HG03354 (cell line): ENCODE measurements around the gene UGCG.
A peak's percentile ranks its signal among the peaks of the same experiment; 100 is the strongest.

ENCODE experiments used
- ATAC-seq: cut with Tn5 transposase; IDR thresholded peaks from one replicate; pipeline ENCODE4 v1.9.1; 2021; ENCODE audit warnings: mild to moderate bottlenecking; ENCODE audit not compliant: unreplicated experiment, poor library complexity, severe bottlenecking

UGCG gene

GRCh38 chr9:111915425-111915758 lies 18.8 kb downstream of the UGCG start:
- ATAC-seq, result no peak

GRCh38 chr9:111916234-111916645 lies 19.6 kb downstream of the UGCG start:
- ATAC-seq, result peak; percentile 71

- peak; percentile 36 for ATAC-seq
Observed at GRCh38 chr9:111917201-111917600, 20.6 kb downstream of the UGCG start.

DNA sequence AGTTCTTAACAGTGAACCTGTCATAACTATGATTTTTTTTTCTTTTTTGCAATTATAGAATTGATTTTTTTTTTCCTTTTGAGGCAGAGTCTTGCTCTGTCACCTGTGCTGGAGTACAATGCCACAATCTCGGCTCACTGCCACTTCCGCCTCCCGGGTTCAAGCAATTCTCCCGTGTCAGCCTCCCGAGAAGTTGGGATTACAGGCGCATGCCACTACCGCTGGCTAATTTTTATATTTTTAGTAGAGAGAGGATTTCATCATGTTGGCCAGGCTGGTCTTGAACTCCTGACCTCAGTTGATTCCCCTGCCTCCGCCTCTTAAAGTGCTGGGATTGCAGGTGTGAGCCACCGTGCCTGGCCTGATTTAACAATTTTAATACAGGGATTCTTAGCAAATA lies 21.4 kb downstream of the UGCG start:
- ATAC-seq, result no peak

DNA sequence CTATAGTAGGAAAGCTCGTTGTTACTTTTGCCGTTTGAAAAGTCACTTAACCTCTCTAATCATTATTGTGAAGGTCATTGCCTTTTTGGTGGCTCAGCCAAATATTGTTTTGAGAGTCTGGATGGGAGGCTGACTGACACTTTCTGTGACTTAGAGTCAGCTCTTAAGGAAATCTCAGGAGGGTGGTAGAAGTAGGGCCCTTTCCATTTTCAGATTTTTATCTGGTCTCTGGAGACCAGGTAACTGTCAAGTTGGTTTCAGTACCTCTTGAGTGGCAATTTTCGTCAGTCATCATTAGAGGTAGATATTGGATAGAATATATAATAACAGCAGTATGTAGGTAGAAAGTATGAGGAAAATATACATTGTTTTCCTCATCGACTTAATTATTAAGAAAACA lies 23.3 kb downstream of the UGCG start:
- no peak for ATAC-seq

DNA sequence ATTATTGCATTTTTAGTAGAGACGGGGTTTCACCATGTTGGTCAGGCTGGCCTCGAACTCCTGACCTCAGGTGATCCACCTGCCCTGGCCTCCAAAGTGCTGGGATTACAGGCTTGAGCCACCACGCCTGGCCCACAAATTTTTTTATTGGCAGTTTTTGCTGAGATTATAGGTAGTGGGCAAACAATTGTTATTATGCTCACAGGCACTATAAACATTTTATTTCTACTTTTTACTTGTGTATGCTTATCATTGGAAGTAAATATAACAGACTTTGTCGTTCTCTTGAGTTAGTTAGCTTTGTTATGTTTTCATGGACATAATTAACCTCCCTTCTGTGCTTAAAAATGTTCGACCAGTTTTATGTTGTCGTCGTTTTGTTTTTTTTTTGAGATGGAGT lies 23.9 kb downstream of the UGCG start:
- no peak for ATAC-seq

DNA sequence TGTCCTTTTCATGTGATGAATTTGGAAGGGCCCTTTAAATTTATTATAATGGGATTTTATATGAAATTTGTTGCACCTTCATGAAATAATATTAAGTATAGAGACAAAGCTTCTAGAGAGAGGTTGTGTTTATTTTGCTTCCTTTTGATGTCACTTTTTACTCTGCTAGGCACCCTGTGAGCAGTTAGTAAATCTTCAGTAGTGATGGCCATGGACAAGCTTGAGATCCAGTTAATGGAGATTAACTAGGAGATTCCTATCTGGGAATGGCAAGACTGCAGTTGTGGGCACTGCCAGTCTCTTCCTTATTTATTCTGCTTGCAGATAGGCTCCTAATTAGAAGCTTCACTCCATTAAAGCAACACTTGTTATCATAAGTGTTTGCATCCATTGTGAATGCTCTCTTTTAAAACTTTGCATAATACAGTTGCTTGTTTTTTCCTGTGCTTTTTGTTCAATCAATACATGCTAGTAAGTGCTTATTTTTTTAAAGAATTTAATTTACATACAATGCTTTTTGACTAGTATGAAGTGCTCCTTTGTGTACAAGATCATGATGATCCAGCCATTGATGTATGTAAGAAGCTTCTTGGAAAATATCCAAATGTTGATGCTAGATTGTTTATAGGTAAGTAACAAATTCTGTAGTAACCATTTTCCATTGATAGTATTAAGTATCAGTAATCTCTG lies 25.9 kb downstream of the UGCG start:
- no peak for ATAC-seq

- no peak for ATAC-seq
Observed at GRCh38 chr9:111924281-111924680, 27.7 kb downstream of the UGCG start.

GRCh38 chr9:111925017-111925770 lies 28.6 kb downstream of the UGCG start:
- ATAC-seq, result no peak

GRCh38 chr9:111925784-111926183 lies 29.2 kb downstream of the UGCG start:
- ATAC-seq, result no peak

GRCh38 chr9:111926421-111926875 lies 29.8 kb downstream of the UGCG start:
- peak; percentile 99 for ATAC-seq

DNA sequence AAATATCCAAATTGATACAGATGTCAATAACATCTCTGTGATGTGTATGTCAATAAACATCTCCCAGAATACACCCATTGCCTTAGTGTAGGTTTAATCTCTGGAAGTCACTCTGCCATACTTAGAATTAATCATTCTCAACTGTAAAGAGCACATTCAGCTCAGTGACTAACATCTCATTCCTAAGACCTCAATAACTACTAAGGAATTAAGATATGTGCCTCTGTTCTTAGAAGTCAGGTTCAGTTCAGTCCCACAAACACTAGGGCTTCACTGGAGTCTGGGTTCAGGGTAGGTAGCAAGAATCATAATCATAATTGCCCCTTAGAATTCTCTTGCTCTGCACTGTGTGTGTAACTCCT lies 31.7 kb downstream of the UGCG start:
- no peak for ATAC-seq

- ATAC-seq, result no peak
Observed at GRCh38 chr9:111934747-111935146, 38.1 kb downstream of the UGCG start.

- ATAC-seq, result no peak
Observed at GRCh38 chr9:111936391-111936790, 39.8 kb downstream of the UGCG start.

DNA sequence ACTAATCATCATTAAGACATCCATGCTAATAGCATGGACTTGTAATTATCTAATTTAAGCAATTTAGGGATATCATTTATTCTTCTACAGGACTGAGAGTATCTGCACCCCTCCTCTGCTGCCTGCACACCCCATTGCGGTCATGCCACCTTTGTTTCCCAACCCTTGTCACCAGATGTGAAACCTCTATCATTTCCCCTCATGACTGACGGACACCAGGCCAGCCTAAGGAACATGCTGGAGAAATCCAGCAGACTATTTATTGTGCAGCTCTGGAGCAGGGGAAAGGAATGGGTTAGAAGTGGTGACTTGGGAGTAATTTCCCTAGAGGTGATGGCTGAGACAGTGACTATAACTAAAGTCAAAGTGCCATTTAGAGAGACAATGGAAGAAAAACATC lies 40.7 kb downstream of the UGCG start:
- no peak for ATAC-seq

DNA sequence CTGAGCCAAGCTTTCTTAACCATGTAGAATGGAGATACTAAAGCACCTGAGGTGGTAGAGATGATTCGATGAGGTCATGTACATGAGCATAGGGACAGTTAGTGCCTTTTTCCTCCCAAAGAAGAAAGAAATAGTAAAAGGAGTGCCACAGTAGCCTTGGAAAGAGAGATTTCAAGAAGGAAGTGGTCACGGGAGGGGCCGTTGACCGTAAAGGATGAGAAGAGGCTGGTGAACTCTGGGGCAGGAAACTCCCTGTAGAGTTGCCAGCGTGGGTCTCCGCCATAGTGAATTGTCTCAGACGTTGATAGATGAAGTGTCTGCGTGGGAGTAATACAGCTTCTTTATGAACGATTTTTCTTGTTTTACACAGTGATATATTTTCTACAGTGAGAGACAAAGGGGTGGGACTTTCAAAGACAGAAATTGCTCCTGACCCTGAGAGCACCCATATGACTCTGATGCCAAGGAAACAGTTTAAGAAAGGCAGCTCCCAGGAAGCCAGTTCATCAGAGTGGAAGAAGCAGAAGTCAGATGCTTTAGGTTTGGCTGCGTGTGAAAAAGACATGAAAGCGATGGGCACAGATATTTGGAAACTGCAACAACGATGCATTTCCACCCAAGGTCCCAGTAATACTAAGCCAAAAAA lies 41.3 kb downstream of the UGCG start:
- ATAC-seq, result peak; percentile 65

- no peak for ATAC-seq
Observed at GRCh38 chr9:111938427-111938800, 41.8 kb downstream of the UGCG start.

GRCh38 chr9:111939322-111939721 lies 42.7 kb downstream of the UGCG start:
- no peak for ATAC-seq

DNA sequence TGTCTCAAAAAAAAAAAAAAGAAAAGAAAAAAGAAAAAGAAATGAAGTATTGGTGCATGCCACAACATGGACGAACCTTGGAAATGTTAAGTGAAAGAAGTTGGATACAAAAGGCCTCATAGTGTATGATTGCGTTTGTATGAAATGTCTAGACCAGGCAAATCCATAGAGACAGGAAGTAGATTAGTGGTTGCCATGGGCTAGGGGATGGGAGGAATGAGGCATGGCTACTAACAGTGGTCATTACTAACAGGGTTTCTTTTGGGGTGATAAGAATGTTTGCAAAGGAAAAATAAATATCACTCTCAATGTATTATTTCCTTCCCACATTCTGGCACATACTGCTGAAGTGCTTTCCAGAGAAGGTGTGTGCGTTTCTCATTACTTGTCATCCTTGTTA lies 44.1 kb downstream of the UGCG start:
- no peak for ATAC-seq

DNA sequence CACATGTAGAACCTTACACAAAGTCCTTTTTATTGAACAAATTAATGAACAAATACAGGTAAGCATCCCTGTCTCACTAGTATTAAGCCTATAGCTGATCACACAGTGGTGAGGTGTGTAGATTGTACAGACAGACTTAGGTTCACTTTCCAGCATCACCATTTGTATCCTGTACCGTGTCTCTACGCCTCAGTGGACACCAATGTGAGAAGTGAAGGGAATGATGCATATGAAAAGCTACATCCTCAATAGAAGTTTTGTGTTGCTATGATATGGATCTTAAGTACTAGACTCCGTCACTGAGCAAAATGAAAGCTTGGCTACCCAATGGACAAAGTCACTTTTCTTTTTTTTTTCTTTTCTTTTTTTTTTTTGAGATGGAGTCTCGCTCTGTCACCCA lies 46.6 kb downstream of the UGCG start:
- ATAC-seq, result no peak

- ATAC-seq, result no peak
Observed at GRCh38 chr9:111943746-111944145, 47.1 kb downstream of the UGCG start.
